Measurements from ENCODE around the gene UBE2N.

GRCh38 chr12:93407054-93407962 lies 34.4 kb downstream of the UBE2N start:
- TF ChIP-seq CTCF (conservative IDR thresholded peaks at IDR 0.05; ENCODE audit: low read depth, low read length) (no peak), EZH2 (IDR thresholded peaks at IDR 0.05; ENCODE audit: borderline replicate concordance, low read depth, low read length, poor library complexity, severe bottlenecking) (no peak)

Data from A673 (cell line).